Thyroid gland (tissue), 4 donors: Measurements from ENCODE around the gene PWP1.
A peak's percentile ranks its signal among the peaks of the same experiment; 100 is the strongest.

Source experiments
- CTCF ChIP-seq, 6 experiments: fragments of 200-600 bp in 3 of 6; fragments of 450-650 bp in 3 of 6; sonication (generic) in 3 of 6; IDR thresholded peaks; one replicate each; pipeline ENCODE4 v1.5.1; 2016 to 2019; ENCODE audit warnings: antibody characterized with exemption in 6 of 6, mild to moderate bottlenecking in 2 of 6, inconsistent platforms in 1 of 6, moderate library complexity in 1 of 6
- POLR2A ChIP-seq, 2 donors: fragments of 450-650 bp; IDR thresholded peaks; one replicate each; pipeline ENCODE4 v1.6.1; 2017; ENCODE audit warnings: antibody characterized with exemption in 2 of 2, mild to moderate bottlenecking in 2 of 2, moderate library complexity in 1 of 2

GRCh38 chr12:107685360-107686248 lies at the start of gene PWP1:
- TF ChIP-seq CTCF (IDR thresholded peaks at IDR 0.05): no peak
- peak in 1 of 2 donors; percentile 78 for TF ChIP-seq POLR2A (IDR thresholded peaks at IDR 0.05)
